Fibroblast of the aortic adventitia (primary cell): ENCODE measurements around the gene TRMU. TPM values are rescaled to one million over a fixed set of nuclear protein-coding genes. Genes with fewer than 3 reads are reported as not detected.

Source experiments
- DNase-seq: peaks from one replicate; pipeline ENCODE4 v3.0.0-alpha.2; 2010; ENCODE audit warnings: low read depth
- H3K4me3 ChIP-seq: 2 replicates; pipeline ENCODE4 v1.5.1; 2011; ENCODE audit warnings: low read depth, mild to moderate bottlenecking, control low read depth, low read length, moderate library complexity
- total RNA-seq: library from RNA; depleted of rRNA; stranded (reverse); fragments of >200 nt; gene quantifications from 2 replicates; pipeline ENCODE4 v1.2.3, GENCODE V29; 2012; ENCODE audit warnings: low replicate concordance
- TF ChIP-seq, protein P1 (sequence below): IDR thresholded peaks from 2 replicates; pipeline ENCODE4 v1.5.1; 2011; ENCODE audit warnings: mild to moderate bottlenecking, low read length, control low read depth, inconsistent platforms; ENCODE audit not compliant: insufficient read depth

Gene TRMU
- total RNA-seq, 1 donor, result 23.1 TPM

DNA sequence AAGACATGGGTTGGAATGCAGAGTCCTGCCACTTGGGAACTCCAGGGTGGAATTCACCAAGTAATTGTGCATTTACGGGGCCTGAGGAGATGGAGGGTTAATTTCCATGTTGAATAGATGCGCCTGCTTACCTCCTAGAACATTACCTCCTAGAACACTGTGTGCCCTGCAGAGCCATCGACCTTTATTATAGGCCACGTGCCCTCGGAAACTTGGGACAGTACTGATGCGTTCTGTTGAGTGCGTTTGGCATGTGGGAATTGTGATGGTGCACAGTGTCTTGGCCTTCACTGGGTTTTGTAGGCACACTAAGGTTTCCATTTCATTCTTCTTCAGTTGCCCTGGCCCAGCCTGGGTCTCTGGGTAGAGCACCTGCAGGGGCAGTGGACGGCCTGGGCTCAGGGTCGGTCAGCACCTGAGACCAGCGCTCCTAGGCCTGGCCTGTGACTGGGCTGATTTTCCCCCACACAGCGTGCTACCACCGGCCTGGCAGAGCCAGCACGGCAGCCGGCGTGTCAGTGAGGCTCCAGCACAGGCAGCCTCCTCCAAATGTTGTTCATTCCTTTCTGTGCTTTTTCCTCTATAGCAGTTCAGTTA, 12.7 kb downstream of the TRMU start:
- no peak overlapping the region for H3K4me3 ChIP-seq
- no peak for DNase-seq
- TF ChIP-seq, protein P1, sequence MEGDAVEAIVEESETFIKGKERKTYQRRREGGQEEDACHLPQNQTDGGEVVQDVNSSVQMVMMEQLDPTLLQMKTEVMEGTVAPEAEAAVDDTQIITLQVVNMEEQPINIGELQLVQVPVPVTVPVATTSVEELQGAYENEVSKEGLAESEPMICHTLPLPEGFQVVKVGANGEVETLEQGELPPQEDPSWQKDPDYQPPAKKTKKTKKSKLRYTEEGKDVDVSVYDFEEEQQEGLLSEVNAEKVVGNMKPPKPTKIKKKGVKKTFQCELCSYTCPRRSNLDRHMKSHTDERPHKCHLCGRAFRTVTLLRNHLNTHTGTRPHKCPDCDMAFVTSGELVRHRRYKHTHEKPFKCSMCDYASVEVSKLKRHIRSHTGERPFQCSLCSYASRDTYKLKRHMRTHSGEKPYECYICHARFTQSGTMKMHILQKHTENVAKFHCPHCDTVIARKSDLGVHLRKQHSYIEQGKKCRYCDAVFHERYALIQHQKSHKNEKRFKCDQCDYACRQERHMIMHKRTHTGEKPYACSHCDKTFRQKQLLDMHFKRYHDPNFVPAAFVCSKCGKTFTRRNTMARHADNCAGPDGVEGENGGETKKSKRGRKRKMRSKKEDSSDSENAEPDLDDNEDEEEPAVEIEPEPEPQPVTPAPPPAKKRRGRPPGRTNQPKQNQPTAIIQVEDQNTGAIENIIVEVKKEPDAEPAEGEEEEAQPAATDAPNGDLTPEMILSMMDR, result no peak

DNA sequence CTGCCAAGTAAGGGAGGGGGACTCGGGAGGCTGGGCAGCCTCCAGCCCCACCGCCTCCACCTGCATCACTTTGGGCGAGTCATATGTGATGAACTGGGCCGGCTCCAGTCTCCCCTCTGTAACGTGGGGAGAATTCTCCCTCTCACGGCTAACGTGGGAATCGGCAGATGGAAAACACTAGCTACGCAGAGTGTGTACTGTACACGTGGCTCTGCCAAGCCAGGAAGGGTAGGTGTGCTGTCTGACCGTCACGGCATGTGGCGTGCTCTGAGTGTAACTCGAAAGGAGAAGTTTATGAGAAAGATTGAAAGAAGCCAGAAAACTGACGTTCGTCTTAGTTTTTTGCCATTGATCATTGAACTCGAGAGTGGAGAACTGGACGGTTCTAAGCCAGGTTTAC, 13.7 kb downstream of the TRMU start:
- TF ChIP-seq, protein P1, result no peak
- DNase-seq, result no peak
- H3K4me3 ChIP-seq, result no peak overlapping the region

DNA sequence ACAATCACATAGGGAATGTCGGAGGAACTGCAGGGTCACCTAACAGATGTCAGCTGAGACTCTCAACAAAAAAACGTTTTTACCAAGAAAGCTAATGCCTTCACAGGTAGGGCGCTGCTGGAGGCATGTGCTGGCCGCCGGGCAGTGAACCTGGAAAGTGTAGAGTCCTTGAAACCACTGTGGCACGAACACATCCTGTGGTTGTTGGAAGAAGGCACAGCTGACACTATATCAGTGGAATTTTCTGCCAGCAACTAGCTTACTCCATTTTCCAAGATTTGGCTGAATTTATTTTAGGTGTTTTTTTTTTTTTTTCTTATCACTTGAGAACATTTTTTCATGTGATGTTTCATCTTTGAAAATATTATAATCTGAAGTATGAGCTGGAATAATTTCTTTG, 14.2 kb downstream of the TRMU start:
- no peak for DNase-seq
- TF ChIP-seq, protein P1, result no peak
- H3K4me3 ChIP-seq, result no peak overlapping the region

DNA sequence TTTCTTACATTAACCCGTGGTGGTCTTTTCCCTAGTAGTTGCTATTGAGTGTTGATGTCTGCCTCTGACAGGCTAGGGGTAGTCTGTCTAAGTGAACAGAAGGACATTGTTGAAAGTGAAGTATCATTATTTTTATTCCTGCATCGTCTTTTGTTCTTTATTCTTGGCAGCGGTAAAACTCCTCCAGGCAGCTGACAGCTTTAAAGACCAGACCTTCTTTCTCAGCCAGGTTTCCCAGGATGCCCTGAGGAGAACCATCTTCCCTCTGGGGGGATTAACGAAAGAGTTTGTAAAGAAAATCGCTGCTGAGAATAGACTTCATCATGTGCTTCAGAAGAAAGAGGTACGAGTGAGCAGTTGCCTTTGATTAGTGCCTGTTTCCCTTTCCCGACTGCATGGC, 14.6 kb downstream of the TRMU start:
- DNase-seq, result no peak
- TF ChIP-seq, protein P1, result no peak
- H3K4me3 ChIP-seq, result no peak overlapping the region

DNA sequence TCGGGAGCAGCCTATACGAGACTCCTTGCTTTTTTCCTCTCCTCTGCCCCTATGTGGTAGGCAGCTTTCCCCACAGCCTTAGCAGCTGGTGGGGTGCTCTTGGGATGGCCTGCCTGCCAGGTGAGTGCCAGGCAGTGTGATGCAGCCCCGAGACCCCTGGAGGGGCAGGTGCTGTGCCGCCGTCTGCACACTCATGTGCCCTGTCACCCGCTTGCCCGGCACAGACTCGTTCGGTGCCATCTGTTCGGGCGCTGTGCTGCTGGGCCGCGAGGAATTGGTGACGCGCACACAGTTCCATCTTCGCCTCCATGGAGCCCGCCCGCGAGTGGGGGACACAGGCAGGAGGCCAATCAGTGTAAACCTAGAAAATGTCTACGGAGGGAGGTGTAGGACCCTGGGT, 15.1 kb downstream of the TRMU start:
- TF ChIP-seq, protein P1, result no peak
- no peak for DNase-seq
- H3K4me3 ChIP-seq, result no peak overlapping the region

DNA sequence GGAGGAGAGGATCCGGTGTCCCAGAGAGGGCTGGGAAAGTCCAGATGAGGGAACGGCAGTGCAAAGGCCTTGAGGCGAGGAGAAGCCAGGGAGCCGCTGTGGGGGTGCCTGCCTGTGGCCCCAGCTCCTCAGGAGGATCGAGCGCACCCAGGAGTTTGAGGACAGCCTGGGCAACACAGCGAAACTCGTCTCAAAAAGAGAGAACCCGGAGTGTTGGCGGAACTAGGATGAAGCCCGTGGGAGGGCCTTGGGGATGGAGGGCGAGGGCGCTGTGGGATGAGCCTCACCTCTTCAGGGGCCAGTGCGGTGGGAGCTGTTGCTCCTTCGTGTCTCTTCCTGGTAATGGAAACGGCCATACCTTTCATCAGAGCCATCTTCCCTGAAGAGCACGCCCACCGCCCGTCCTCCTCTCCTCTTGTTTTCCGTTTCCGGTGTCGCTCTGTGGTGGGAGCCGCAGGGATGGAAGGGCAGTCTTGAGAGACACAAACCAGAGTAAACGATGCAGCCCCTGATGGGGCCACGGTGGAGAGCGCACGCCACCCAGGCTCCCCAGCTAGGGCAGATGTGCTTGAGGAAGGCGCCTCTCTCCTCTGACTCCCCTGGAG, 15.7 kb downstream of the TRMU start:
- no peak for DNase-seq
- no peak overlapping the region for H3K4me3 ChIP-seq
- TF ChIP-seq, protein P1, result no peak

DNA sequence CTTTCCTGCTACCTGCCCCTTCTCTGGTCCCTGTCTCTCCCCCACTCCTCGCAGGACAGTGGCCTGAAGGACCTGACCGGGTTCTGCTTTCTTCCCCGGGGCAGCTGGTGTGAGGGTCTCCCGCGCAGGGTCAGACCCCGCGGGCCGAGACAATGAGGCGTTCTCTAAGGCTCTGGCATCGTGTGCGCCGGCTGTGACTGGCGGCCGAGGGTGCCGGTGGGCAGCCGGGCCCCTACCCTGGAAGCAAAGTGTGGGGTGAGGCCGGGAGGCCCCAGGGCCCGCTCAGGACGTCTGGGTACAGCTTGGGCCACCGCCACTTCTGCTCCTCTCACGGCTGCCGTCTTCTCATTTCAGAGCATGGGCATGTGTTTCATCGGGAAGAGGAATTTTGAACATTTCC, 16.3 kb downstream of the TRMU start:
- DNase-seq, result no peak
- TF ChIP-seq, protein P1, result no peak
- H3K4me3 ChIP-seq, result no peak overlapping the region
